Gastrocnemius medialis (tissue), 4 donors: ENCODE measurements around the gene TNS3. TPM values are rescaled to one million over a fixed set of nuclear protein-coding genes. Genes with fewer than 3 reads are reported as not detected.

Source experiments
- ATAC-seq, 2 donors: fragments of 150-250 bp; one replicate each; pipeline ENCODE4 v1.9.1; 2016
- DNase-seq, 2 donors: peaks; one replicate each; pipeline ENCODE4 v3.0.0-alpha.2; 2019
- H3K27ac ChIP-seq, 4 donors: fragments of 200-600 bp; sonication (generic); 1 replicate in 1 of 4; 2 replicates in 3 of 4; pipeline ENCODE4 v1.5.1; 2016 to 2018; ENCODE audit warnings: mild to moderate bottlenecking in 2 of 4, moderate library complexity in 1 of 4
- H3K27me3 ChIP-seq, 3 donors: fragments of 200-600 bp; sonication (generic) in 2 of 3; 1 replicate in 1 of 3; 2 replicates in 2 of 3; pipeline versions ENCODE4 v1.5.1 to v1.6.0; 2016 to 2019; ENCODE audit warnings: mild to moderate bottlenecking in 1 of 3, moderate library complexity in 1 of 3
- H3K36me3 ChIP-seq, 2 donors: fragments of 200-600 bp; sonication (generic) in 1 of 2; one replicate each; pipeline ENCODE4 v1.5.1; 2017 to 2018
- H3K4me1 ChIP-seq, 2 donors: fragments of 200-600 bp; sonication (generic) in 1 of 2; one replicate each; pipeline ENCODE4 v1.5.1; 2016 to 2017; ENCODE audit warnings: mild to moderate bottlenecking in 2 of 2
- H3K4me3 ChIP-seq, 4 donors: fragments of 200-600 bp; sonication (generic) in 3 of 4; 1 replicate in 1 of 4; 2 replicates in 3 of 4; pipeline ENCODE4 v1.5.1; 2016 to 2019; ENCODE audit warnings: mild to moderate bottlenecking in 2 of 4
- H3K9me3 ChIP-seq, 3 donors: fragments of 200-600 bp; sonication (generic) in 2 of 3; 1 replicate in 1 of 3; 2 replicates in 2 of 3; pipeline ENCODE4 v1.5.1; 2016 to 2019
- CTCF ChIP-seq, 5 experiments: fragments of 450-650 bp in 3 of 5; fragments of 200-600 bp in 2 of 5; sonication (generic) in 2 of 5; IDR thresholded peaks in 4 of 5; conservative IDR thresholded peaks in 1 of 5; 1 replicate in 4 of 5; 2 replicates in 1 of 5; pipeline ENCODE4 v1.5.1; 2016 to 2019; ENCODE audit warnings: antibody characterized with exemption in 5 of 5, mild to moderate bottlenecking in 3 of 5, moderate library complexity in 3 of 5
- POLR2A ChIP-seq, 2 donors: fragments of 450-650 bp; IDR thresholded peaks; one replicate each; pipeline ENCODE4 v1.6.1; 2017; ENCODE audit warnings: antibody characterized with exemption in 2 of 2, mild to moderate bottlenecking in 2 of 2, moderate library complexity in 2 of 2
- in situ Hi-C, 4 donors: fragments of 200-750 bp; cut with MboI; loops; one replicate each; pipeline versions ENCODE4 v1.15.0 to v1.8.0; 2017; ENCODE audit warnings: low sequenced_read_pairs in 4 of 4
- intact Hi-C: fragments of 100-400 bp; cut with DNase I; formaldehyde crosslinking; loops from one replicate; pipeline ENCODE4 v1.15.1; 2023; ENCODE audit warnings: low total_unique reads
- total RNA-seq, 4 donors: library from RNA; depleted of rRNA; stranded (reverse); fragments of >200 nt; gene quantifications; one replicate each; pipeline versions ENCODE4 v1.1.0 to v1.2.3, GENCODE V29; 2016

The TNS3 gene
- total RNA-seq, 4 donors from 2014 or later, result 39.4 to 64.3 (median 50.5) TPM

DNA sequence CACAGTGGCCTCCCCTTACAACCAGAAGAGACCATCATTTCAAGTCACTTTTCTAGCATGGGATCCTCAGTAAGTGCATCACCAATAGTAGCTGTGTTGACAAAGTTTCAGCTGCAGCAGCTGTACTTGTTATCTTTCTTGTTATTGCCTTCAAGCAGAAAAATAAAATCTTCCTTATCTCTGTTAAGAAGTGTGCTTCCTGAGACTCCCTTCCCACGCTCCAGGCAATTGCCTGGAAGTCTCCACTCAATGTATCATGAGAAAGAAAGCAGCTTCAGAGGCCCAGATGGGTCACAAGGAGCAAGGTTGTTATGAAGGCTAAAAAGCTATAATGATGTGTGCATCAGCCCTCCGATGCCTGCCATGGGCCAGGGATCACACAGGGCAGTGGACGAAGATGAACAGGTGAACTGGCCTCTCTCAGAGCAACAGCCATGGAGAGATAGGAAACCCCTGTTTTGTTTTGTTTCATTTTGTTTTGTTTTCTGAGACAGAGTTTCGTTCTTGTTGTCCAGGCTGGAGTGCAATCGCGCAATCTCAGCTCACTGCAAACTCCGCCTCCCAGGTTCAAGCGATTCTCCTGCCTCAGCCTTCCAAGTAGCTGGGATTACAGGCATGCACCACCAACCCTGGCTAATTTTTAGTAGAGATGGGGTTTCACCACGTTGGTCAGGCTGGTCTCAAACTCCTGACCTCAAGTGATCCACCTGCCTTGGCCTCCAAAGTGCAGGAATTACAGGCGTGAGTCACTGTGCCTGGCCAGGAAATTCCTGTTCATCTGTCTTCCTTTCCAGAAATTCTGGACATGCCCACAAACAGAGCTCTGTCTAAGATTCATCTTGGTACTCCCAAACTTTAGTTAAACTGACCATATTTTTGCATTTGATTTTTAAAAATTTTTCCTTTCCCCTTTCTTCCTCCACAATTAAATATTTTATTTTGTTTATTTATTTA lies 340.5 kb downstream of the TNS3 start:
- Histone ChIP-seq H3K4me3 (no peak overlapping the region), H3K27me3 (no peaks in the 10 kb centered on the region), H3K36me3 (no peaks in the 10 kb centered on the region), H3K27ac (no peak overlapping the region), H3K9me3 (no peaks in the 10 kb centered on the region), H3K4me1 (peaks cover 0 to 17% of the 10 kb centered on the region in 2 donors)
- ATAC-seq, result no peak
- no peak for TF ChIP-seq CTCF (IDR thresholded peaks at IDR 0.05 in 4 of 5, conservative IDR thresholded peaks at IDR 0.05 in 1 of 5)
- TF ChIP-seq POLR2A (IDR thresholded peaks at IDR 0.05), result no peak
- in situ Hi-C loops (no loop called here), intact Hi-C loops (loop anchor here (10.0 kb wide), 1 partner anchor 657 kb away; no protein-coding TSS in a partner anchor)
- no peak for DNase-seq

- in situ Hi-C loops, result loop anchor here in 1 of 4 donors (10.0 kb wide), 1 partner anchor 55 kb away; no protein-coding TSS in a partner anchor
- TF ChIP-seq CTCF (IDR thresholded peaks at IDR 0.05 in 4 of 5, conservative IDR thresholded peaks at IDR 0.05 in 1 of 5) (no peak), POLR2A (IDR thresholded peaks at IDR 0.05) (no peak)
- Histone ChIP-seq H3K27ac (no peak overlapping the region), H3K4me1 (peaks cover 0 to 23% of the 10 kb centered on the region in 2 donors), H3K4me3 (no peak overlapping the region), H3K27me3 (no peaks in the 10 kb centered on the region), H3K9me3 (no peaks in the 10 kb centered on the region), H3K36me3 (no peaks in the 10 kb centered on the region)
- intact Hi-C loops, result loop anchor here (5.0 to 10.0 kb wide), 2 partner anchors 655 to 1323 kb away; no protein-coding TSS in a partner anchor
- DNase-seq (no peak), ATAC-seq (peak; percentile 24 to 58)
These were observed 341.9 kb downstream of the TNS3 start for GRCh38 chr7:47239931-47240421.

DNA sequence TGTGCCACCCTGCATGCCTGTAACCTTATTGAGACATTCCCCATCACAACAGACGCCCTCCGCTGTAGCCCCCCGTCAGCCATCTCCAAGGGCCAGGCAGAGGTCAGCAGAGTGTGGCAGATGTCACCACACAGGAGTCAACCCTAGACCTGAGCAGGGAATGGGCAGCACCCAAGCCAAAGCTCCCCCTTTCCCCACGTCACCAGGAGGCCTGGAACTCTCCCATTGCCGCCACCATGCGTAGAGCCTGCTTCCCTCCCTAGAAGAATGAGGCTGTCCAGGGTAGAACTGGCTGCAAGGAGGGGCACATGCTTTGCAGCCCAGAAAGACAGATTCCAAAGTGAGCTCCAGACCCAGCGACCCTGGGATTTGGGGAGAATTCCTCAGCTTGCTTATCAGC lies 342.9 kb downstream of the TNS3 start:
- Histone ChIP-seq H3K9me3 (no peaks in the 10 kb centered on the region), H3K27ac (peak overlapping the region; percentile 16 to 56 (median 50)), H3K4me1 (peaks cover 0 to 21% of the 10 kb centered on the region in 2 donors), H3K4me3 (no peak overlapping the region), H3K27me3 (no peaks in the 10 kb centered on the region), H3K36me3 (no peaks in the 10 kb centered on the region)
- ATAC-seq (no peak), DNase-seq (no peak)
- TF ChIP-seq POLR2A (IDR thresholded peaks at IDR 0.05) (no peak), CTCF (IDR thresholded peaks at IDR 0.05 in 4 of 5, conservative IDR thresholded peaks at IDR 0.05 in 1 of 5) (no peak)
- intact Hi-C loops (loop anchor here (5.0 kb wide), 1 partner anchor 1322 kb away; no protein-coding TSS in a partner anchor), in situ Hi-C loops (loop anchor here in 1 of 4 donors (10.0 kb wide), 1 partner anchor 54 kb away; no protein-coding TSS in a partner anchor)

- H3K27me3 ChIP-seq, result no peaks in the 10 kb centered on the region
- no peak for TF ChIP-seq POLR2A (IDR thresholded peaks at IDR 0.05)
- TF ChIP-seq CTCF (IDR thresholded peaks at IDR 0.05 in 4 of 5, conservative IDR thresholded peaks at IDR 0.05 in 1 of 5), result no peak
- H3K4me3 ChIP-seq, result no peak overlapping the region
- intact Hi-C loops (loop anchor here (5.0 kb wide), 1 partner anchor 1319 kb away; no protein-coding TSS in a partner anchor), in situ Hi-C loops (loop anchor here in 1 of 4 donors (10.0 kb wide), 1 partner anchor 52 kb away; no protein-coding TSS in a partner anchor)
- DNase-seq (no peak), ATAC-seq (peak; percentile 59 to 84)
- H3K36me3 ChIP-seq, result no peaks in the 10 kb centered on the region
- H3K4me1 ChIP-seq, result peaks cover 0 to 20% of the 10 kb centered on the region in 2 donors
- H3K27ac ChIP-seq, result peak overlapping the region in 3 of 4 donors; percentile 33 to 43 (median 38)
- no peaks in the 10 kb centered on the region for H3K9me3 ChIP-seq
These were observed 345.3 kb downstream of the TNS3 start for GRCh38 chr7:47236480-47237129.
